ENCODE measurements around the gene STAC3. TPM values are rescaled to one million over a fixed set of nuclear protein-coding genes. Genes with fewer than 3 reads are reported as not detected.

The STAC3 gene
- total RNA-seq, 1 experiment from 2014 or later: 3.3 TPM

DNA sequence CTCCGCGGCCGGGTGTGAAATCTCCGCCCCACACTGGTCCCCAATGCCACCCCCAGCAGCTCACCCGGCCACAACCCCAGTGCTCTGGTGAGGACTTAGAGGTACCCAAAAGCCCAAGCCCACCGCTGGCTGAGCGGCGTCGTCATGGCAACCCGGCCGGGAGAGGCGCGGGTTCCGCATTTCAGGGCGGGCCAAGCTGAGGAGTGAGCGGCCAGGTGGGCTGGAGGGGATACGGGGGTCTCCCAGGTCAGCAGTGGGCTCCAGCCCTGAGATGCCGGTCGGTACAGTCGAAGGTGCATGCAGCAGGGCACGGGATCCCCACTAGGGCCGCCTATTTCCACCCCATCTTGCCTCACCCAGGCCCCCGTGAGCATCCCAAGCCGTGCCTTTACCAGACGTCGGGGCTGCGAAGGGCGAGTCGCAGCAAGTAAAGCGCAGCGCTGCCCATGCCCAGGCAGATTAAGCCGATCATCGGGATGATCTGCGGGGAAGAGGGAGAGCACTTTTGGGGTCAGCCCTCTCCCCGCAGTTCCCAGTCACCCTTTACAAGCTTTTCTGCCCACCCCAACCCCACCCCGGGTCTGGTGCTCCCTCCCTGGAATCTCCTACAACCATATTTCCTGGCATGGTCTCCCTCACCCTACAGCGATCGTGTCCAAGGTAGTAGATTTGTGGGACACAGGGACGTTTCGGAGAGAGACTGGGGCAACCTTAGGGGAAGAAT, 14.6 kb downstream of the STAC3 start (continued):
- TF ChIP-seq, protein P1, sequence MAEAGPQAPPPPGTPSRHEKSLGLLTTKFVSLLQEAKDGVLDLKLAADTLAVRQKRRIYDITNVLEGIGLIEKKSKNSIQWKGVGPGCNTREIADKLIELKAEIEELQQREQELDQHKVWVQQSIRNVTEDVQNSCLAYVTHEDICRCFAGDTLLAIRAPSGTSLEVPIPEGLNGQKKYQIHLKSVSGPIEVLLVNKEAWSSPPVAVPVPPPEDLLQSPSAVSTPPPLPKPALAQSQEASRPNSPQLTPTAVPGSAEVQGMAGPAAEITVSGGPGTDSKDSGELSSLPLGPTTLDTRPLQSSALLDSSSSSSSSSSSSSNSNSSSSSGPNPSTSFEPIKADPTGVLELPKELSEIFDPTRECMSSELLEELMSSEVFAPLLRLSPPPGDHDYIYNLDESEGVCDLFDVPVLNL (CRISPR knock-in tag; IDR thresholded peaks at IDR 0.05; ENCODE audit: borderline replicate concordance, low read depth): no peak
- TF ChIP-seq TCF7 (CRISPR knock-in tag; IDR thresholded peaks at IDR 0.05; ENCODE audit: low read depth) (no peak), JAZF1 (CRISPR knock-in tag; IDR thresholded peaks at IDR 0.05) (no peak), PRRX2 (CRISPR knock-in tag; IDR thresholded peaks at IDR 0.05) (peak; percentile 81; the same call in 1 of the 2 replicates), EMX1 (CRISPR knock-in tag; IDR thresholded peaks at IDR 0.05) (peak; percentile 84; the same call in 1 of the 2 replicates)
- TF ChIP-seq, protein P2, sequence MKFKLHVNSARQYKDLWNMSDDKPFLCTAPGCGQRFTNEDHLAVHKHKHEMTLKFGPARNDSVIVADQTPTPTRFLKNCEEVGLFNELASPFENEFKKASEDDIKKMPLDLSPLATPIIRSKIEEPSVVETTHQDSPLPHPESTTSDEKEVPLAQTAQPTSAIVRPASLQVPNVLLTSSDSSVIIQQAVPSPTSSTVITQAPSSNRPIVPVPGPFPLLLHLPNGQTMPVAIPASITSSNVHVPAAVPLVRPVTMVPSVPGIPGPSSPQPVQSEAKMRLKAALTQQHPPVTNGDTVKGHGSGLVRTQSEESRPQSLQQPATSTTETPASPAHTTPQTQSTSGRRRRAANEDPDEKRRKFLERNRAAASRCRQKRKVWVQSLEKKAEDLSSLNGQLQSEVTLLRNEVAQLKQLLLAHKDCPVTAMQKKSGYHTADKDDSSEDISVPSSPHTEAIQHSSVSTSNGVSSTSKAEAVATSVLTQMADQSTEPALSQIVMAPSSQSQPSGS (CRISPR knock-in tag; IDR thresholded peaks at IDR 0.05; ENCODE audit: borderline replicate concordance, low read depth): no peak
- TF ChIP-seq, protein P3, sequence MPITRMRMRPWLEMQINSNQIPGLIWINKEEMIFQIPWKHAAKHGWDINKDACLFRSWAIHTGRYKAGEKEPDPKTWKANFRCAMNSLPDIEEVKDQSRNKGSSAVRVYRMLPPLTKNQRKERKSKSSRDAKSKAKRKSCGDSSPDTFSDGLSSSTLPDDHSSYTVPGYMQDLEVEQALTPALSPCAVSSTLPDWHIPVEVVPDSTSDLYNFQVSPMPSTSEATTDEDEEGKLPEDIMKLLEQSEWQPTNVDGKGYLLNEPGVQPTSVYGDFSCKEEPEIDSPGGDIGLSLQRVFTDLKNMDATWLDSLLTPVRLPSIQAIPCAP (CRISPR knock-in tag; IDR thresholded peaks at IDR 0.05): no peak
- TF ChIP-seq, protein P4, sequence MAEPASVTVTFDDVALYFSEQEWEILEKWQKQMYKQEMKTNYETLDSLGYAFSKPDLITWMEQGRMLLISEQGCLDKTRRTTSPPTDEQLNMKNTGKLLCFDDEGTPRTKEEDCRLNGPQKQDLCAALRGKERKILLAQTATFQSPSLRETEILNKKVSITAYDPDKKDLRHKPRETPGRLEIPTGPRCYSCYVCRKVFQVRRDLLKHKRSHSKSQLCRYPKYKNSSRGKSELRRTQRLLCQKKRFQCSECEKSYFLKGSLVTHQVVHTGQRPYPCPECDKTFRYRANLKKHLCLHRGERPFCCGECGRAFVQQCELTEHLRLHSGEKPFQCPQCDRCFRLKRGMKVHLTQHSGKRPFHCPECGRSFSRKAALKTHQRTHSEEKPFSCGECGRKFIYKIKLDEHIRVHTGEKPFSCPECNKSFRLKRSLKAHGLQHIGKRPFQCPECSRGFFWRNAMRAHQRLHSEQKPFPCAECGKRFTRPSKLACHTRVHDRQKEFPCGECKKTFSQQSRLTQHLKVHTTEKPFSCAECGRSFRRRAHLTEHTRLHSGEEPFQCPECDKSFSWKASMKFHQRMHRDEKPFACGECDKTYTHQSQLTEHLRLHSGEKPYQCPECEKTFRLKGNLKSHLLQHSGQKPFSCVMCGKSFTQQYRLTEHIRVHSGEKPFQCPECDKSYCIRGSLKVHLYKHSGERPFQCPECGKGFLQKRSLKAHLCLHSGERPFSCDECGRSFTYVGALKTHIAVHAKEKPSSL (CRISPR knock-in tag; conservative IDR thresholded peaks at IDR 0.05): no peak
- TF ChIP-seq, protein P5, sequence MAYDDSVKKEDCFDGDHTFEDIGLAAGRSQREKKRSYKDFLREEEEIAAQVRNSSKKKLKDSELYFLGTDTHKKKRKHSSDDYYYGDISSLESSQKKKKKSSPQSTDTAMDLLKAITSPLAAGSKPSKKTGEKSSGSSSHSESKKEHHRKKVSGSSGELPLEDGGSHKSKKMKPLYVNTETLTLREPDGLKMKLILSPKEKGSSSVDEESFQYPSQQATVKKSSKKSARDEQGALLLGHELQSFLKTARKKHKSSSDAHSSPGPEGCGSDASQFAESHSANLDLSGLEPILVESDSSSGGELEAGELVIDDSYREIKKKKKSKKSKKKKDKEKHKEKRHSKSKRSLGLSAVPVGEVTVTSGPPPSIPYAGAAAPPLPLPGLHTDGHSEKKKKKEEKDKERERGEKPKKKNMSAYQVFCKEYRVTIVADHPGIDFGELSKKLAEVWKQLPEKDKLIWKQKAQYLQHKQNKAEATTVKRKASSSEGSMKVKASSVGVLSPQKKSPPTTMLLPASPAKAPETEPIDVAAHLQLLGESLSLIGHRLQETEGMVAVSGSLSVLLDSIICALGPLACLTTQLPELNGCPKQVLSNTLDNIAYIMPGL (CRISPR knock-in tag; IDR thresholded peaks at IDR 0.05): peak; percentile 43; the same call in 1 of the 2 replicates
- TF ChIP-seq, protein P6, sequence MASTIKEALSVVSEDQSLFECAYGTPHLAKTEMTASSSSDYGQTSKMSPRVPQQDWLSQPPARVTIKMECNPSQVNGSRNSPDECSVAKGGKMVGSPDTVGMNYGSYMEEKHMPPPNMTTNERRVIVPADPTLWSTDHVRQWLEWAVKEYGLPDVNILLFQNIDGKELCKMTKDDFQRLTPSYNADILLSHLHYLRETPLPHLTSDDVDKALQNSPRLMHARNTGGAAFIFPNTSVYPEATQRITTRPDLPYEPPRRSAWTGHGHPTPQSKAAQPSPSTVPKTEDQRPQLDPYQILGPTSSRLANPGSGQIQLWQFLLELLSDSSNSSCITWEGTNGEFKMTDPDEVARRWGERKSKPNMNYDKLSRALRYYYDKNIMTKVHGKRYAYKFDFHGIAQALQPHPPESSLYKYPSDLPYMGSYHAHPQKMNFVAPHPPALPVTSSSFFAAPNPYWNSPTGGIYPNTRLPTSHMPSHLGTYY (CRISPR knock-in tag; IDR thresholded peaks at IDR 0.05): peak; percentile 83; the same call in 1 of the 2 replicates

DNA sequence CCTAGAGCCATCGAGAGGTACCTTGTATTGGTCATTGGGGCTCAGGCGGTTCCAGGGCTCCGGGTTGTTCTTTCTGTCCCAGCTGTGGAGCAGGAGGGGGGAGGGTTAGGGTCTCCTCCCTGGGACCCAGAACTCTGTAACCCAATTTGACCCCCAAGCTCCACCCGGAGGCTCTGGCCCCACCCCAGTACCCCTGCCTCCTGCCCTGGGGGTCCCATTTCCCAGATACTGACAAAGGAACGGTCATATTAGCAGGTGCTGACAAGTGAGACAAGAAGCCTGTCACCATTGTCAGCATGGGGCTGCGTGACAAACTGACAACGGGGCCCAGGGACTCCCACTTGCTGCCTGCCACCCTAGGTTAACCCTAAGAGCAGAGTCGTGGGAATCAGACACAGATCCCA, 15.3 kb downstream of the STAC3 start:
- ATAC-seq (no peak), DNase-seq (ENCODE audit: low spot score) (no peak)
- no peak for TF ChIP-seq CREM (CRISPR knock-in tag; IDR thresholded peaks at IDR 0.05)
- TF ChIP-seq, protein P7, sequence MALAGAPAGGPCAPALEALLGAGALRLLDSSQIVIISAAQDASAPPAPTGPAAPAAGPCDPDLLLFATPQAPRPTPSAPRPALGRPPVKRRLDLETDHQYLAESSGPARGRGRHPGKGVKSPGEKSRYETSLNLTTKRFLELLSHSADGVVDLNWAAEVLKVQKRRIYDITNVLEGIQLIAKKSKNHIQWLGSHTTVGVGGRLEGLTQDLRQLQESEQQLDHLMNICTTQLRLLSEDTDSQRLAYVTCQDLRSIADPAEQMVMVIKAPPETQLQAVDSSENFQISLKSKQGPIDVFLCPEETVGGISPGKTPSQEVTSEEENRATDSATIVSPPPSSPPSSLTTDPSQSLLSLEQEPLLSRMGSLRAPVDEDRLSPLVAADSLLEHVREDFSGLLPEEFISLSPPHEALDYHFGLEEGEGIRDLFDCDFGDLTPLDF (CRISPR knock-in tag; IDR thresholded peaks at IDR 0.05): peak; percentile 57; the same call in 1 of the 2 replicates
- Mint-ChIP-seq H3K27me3 (ENCODE audit: low read depth) (peaks cover 65% of the 10 kb centered on the region), H3K4me1 (peaks cover 50% of the 10 kb centered on the region), H3K27ac (no peak overlapping the region), H3K9me3 (no peaks in the 10 kb centered on the region), H3K4me3 (no peak overlapping the region), H3K36me3 (peaks cover 30% of the 10 kb centered on the region)
- ChIA-PET CTCF (interaction anchor here (10.7 to 18.5 kb wide), 2 partner anchors 10 to 21 kb away, joined by 415 to 660 read pairs; partner anchors contain the start of genes NXPH4 and SHMT2), POLR2A (interaction anchor here (0.6 to 9.7 kb wide), 3 partner anchors 10 to 21 kb away, joined by 3 to 97 read pairs (median 3); no protein-coding TSS in a partner anchor)
